ENCODE results near the gene SLC1A4.
"Not testable (repeated sequence)": the region's sequence is repeated elsewhere in the genome, so short reads cannot be mapped to it uniquely, and the experiment has no call there.

The SLC1A4 gene

GRCh38 chr2:64963719-64964118 lies 25.5 kb upstream of the SLC1A4 start:
- no peak for DNase-seq (ENCODE audit: low read depth, low spot score)

GRCh38 chr2:64966017-64966416 lies 23.2 kb upstream of the SLC1A4 start:
- no peak for DNase-seq (ENCODE audit: low read depth, low spot score)

- DNase-seq (ENCODE audit: low read depth, low spot score) = no peak
Measured at GRCh38 chr2:64966839-64967238, 22.4 kb upstream of the SLC1A4 start.

GRCh38 chr2:64967601-64968000 lies 21.6 kb upstream of the SLC1A4 start:
- no peak for DNase-seq (ENCODE audit: low read depth, low spot score)

- not testable (repeated sequence) for DNase-seq (ENCODE audit: low read depth, low spot score)
Measured at GRCh38 chr2:64969086-64969485, 20.1 kb upstream of the SLC1A4 start.

GRCh38 chr2:64970495-64970894 lies 18.7 kb upstream of the SLC1A4 start:
- no peak for DNase-seq (ENCODE audit: low read depth, low spot score)

- no peak for DNase-seq (ENCODE audit: low read depth, low spot score)
Measured at GRCh38 chr2:64972426-64972825, 16.8 kb upstream of the SLC1A4 start.

GRCh38 chr2:64972876-64973275 lies 16.3 kb upstream of the SLC1A4 start:
- no peak for DNase-seq (ENCODE audit: low read depth, low spot score)

GRCh38 chr2:64975232-64975821 lies 13.9 kb upstream of the SLC1A4 start:
- no peak for DNase-seq (ENCODE audit: low read depth, low spot score)

- no peak for DNase-seq (ENCODE audit: low read depth, low spot score)
Measured at GRCh38 chr2:64976276-64976675, 12.9 kb upstream of the SLC1A4 start.

- no peak for DNase-seq (ENCODE audit: low read depth, low spot score)
Measured at GRCh38 chr2:64978514-64979268, 10.5 kb upstream of the SLC1A4 start.

GRCh38 chr2:64979744-64980143 lies 9.5 kb upstream of the SLC1A4 start:
- DNase-seq (ENCODE audit: low read depth, low spot score) = no peak

- DNase-seq (ENCODE audit: low read depth, low spot score) = no peak
Measured at GRCh38 chr2:64980183-64980582, 9.0 kb upstream of the SLC1A4 start.

GRCh38 chr2:64982311-64982857 lies 6.8 kb upstream of the SLC1A4 start:
- DNase-seq (ENCODE audit: low read depth, low spot score) = no peak

- no peak for DNase-seq (ENCODE audit: low read depth, low spot score)
Measured at GRCh38 chr2:64982932-64983331, 6.3 kb upstream of the SLC1A4 start.

GRCh38 chr2:64985447-64985846 lies 3.8 kb upstream of the SLC1A4 start:
- no peak for DNase-seq (ENCODE audit: low read depth, low spot score)

GRCh38 chr2:64987001-64987955 lies 1.9 kb upstream of the SLC1A4 start:
- DNase-seq (ENCODE audit: low read depth, low spot score) = no peak

GRCh38 chr2:64987956-64988419 lies 1.2 kb upstream of the SLC1A4 start:
- no peak for DNase-seq (ENCODE audit: low read depth, low spot score)

- DNase-seq (ENCODE audit: low read depth, low spot score) = no peak
Measured at GRCh38 chr2:64988420-64989125, 626 bp upstream of the SLC1A4 start.

- DNase-seq (ENCODE audit: low read depth, low spot score) = no peak
Measured at GRCh38 chr2:64989982-64990614, 899 bp downstream of the SLC1A4 start.

- DNase-seq (ENCODE audit: low read depth, low spot score) = no peak
Measured at GRCh38 chr2:64990876-64991275, 1.7 kb downstream of the SLC1A4 start.

Measured in activated naive CD8-positive, alpha-beta T cell treated with anti-CD3 and anti-CD28 coated beads, Interleukin-2, amount 50 U/mL, for 16 hours (primary cell).